ENCODE results near the gene OMG.
"Not testable (repeated sequence)": the region's sequence is repeated elsewhere in the genome, so short reads cannot be mapped to it uniquely, and the experiment has no call there.

OMG gene

GRCh38 chr17:31297090-31297489, at the start of gene OMG:
TSS of gene OMG (minus strand) at chr17:31297239. CDS start at chr17:31296331, 908 bp downstream.
- no peak for DNase-seq

- not testable (repeated sequence) for DNase-seq
Observed at GRCh38 chr17:31345191-31345747, 48.2 kb upstream of the OMG start.

- peak; percentile 11 for DNase-seq
Observed at GRCh38 chr17:31339906-31340661, 43.0 kb upstream of the OMG start.

GRCh38 chr17:31329221-31329620, 32.2 kb upstream of the OMG start:
- no peak for DNase-seq

GRCh38 chr17:31328160-31328535, 31.1 kb upstream of the OMG start:
- DNase-seq = no peak

- DNase-seq = no peak
Observed at GRCh38 chr17:31327534-31328159, 30.6 kb upstream of the OMG start.

GRCh38 chr17:31323551-31323950, 26.5 kb upstream of the OMG start:
- no peak for DNase-seq

- no peak for DNase-seq
Observed at GRCh38 chr17:31321966-31322365, 24.9 kb upstream of the OMG start.

- peak; percentile 95 for DNase-seq
Observed at GRCh38 chr17:31321481-31321880, 24.4 kb upstream of the OMG start, which contains the start of gene EVI2A. TSS of gene EVI2A (minus strand) at chr17:31321622. CDS start at chr17:31319013, 2,609 bp downstream.

- no peak for DNase-seq
Observed at GRCh38 chr17:31320791-31321190, 23.8 kb upstream of the OMG start.

- no peak for DNase-seq
Observed at GRCh38 chr17:31320241-31320640, 23.2 kb upstream of the OMG start.

- peak; percentile 82 for DNase-seq
Observed at GRCh38 chr17:31318851-31319661, 22.0 kb upstream of the OMG start.

- DNase-seq = peak; percentile 94
Observed at GRCh38 chr17:31318298-31318801, 21.3 kb upstream of the OMG start.

GRCh38 chr17:31314782-31315100, 17.7 kb upstream of the OMG start:
- DNase-seq = peak; percentile 52

- DNase-seq = peak; percentile 95
Observed at GRCh38 chr17:31313982-31314781, 17.1 kb upstream of the OMG start, which contains the start of gene EVI2B. TSS of gene EVI2B (minus strand) at chr17:31314054. CDS start at chr17:31305609, 8,445 bp downstream.

GRCh38 chr17:31312223-31312622, 15.2 kb upstream of the OMG start:
- peak; percentile 41 for DNase-seq

- DNase-seq = no peak
Observed at GRCh38 chr17:31311526-31311925, 14.5 kb upstream of the OMG start.

- no peak for DNase-seq
Observed at GRCh38 chr17:31310886-31311285, 13.8 kb upstream of the OMG start.

GRCh38 chr17:31310260-31310659, 13.2 kb upstream of the OMG start:
- DNase-seq = no peak

GRCh38 chr17:31309556-31309955, 12.5 kb upstream of the OMG start:
- peak; percentile 83 for DNase-seq

GRCh38 chr17:31308372-31309334, 11.6 kb upstream of the OMG start:
- peak; percentile 77 for DNase-seq
